ENCODE measurements around the gene SYT2.
A peak's percentile ranks its signal among the peaks of the same experiment; 100 is the strongest.
"Not testable (repeated sequence)": the region's sequence is repeated elsewhere in the genome, so short reads cannot be mapped to it uniquely, and the experiment has no call there.

The SYT2 gene

GRCh38 chr1:202621446-202621845 lies 88.8 kb downstream of the SYT2 start:
- no peak for DNase-seq

- not testable (repeated sequence) for DNase-seq
Observed at GRCh38 chr1:202620036-202620435, 90.2 kb downstream of the SYT2 start.

GRCh38 chr1:202619505-202619904 lies 90.7 kb downstream of the SYT2 start:
- DNase-seq, result no peak

GRCh38 chr1:202619012-202619411 lies 91.2 kb downstream of the SYT2 start:
- DNase-seq, result not testable (repeated sequence)

GRCh38 chr1:202616355-202616915 lies 93.8 kb downstream of the SYT2 start:
- peak; percentile 77 for DNase-seq

- DNase-seq, result peak; percentile 88
Observed at GRCh38 chr1:202615501-202616354, 94.5 kb downstream of the SYT2 start.

- not testable (repeated sequence) for DNase-seq
Observed at GRCh38 chr1:202615208-202615500, 95.1 kb downstream of the SYT2 start.

GRCh38 chr1:202614363-202615207 lies 95.7 kb downstream of the SYT2 start:
- DNase-seq, result not testable (repeated sequence)

- no peak for DNase-seq
Observed at GRCh38 chr1:202613571-202613970, 96.7 kb downstream of the SYT2 start.

GRCh38 chr1:202612036-202612435 lies 98.2 kb downstream of the SYT2 start:
- not testable (repeated sequence) for DNase-seq

GRCh38 chr1:202605515-202605914 lies 104.7 kb downstream of the SYT2 start:
- DNase-seq, result no peak

GRCh38 chr1:202603435-202603834 lies 106.8 kb downstream of the SYT2 start:
- DNase-seq, result no peak

GRCh38 chr1:202600432-202601041 lies 109.7 kb downstream of the SYT2 start:
- no peak for DNase-seq

- no peak for DNase-seq
Observed at GRCh38 chr1:202599669-202600431, 110.4 kb downstream of the SYT2 start.

GRCh38 chr1:202597090-202597761 lies 113.0 kb downstream of the SYT2 start:
- DNase-seq, result no peak

GRCh38 chr1:202596638-202597037 lies 113.6 kb downstream of the SYT2 start:
- DNase-seq, result no peak

- DNase-seq, result no peak
Observed at GRCh38 chr1:202593845-202594244, 116.4 kb downstream of the SYT2 start.

GRCh38 chr1:202592146-202592545 lies 118.1 kb downstream of the SYT2 start:
- DNase-seq, result no peak

- DNase-seq, result no peak
Observed at GRCh38 chr1:202591515-202591914, 118.7 kb downstream of the SYT2 start.

GRCh38 chr1:202590975-202591411 lies 119.3 kb downstream of the SYT2 start:
- DNase-seq, result no peak

GRCh38 chr1:202590126-202590525 lies 120.1 kb downstream of the SYT2 start:
- no peak for DNase-seq

Measured in KG1 (cell line).